Measurements from ENCODE around the gene ATP4A. TPM values are rescaled to one million over a fixed set of nuclear protein-coding genes. Genes with fewer than 3 reads are reported as not detected.

The ATP4A gene
- total RNA-seq, 1 donor from 2014 or later: not detected

DNA sequence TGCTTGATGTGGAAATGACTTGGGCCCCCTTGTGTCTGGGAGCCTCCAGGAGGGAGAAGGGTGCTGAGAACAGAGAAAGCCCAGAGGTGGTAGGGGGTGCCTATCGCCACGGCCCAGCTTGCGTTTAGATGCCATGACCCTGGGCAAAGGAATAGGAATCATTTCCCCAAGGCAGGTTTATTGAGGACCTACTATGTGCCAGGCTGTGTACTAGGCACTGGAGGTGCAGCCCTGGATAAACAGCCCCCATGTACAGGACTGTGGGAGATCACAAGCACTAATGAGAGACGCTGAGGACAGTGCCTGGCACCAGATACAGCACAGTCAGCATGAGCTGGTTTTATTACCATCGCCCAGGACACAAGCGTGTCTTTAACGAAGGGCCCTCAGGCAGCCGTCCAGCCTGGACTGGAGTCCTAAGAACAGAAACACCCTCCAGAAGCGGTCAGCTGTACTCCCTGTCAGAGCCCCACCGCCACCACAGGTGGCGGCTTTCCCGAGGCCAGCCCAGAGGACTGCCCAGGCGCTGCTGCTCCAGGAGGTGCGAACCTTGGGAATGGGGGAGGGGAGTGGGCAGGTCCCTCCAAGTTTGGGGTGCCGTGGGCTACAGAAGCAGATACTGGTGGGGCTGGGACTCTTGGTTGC is 13.5 kb downstream of the ATP4A start:
- DNase-seq (ENCODE audit: low spot score): no peak

DNA sequence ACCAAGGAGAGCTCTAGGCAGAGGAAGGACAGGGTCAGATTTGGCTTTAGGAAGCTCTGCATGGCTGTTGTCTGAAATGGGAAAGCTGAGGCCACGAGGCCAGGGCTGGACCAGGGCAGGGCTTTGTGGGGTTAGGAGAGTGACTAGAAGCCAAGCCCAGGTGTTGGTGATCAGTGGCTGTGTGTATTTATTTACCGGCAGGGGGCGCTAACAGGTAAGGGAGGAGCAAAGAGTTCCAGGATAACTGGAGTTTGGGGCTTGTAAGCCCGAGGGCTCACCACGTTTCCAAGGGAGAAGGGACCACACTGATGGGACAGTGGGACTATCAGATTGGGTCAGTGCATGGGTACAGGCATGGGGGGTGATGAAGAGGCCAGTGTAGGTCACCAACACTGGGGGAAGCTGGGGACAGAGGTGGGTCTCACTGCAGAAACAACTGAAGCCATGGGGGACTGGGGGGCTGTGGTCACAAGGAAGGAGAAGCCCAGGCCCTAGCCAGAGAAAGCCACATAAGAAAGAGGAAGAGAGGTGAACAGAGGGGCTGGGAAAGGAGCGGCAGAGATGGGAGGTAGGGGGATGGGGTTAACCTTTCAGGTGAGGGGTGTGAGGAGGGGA is 14.2 kb downstream of the ATP4A start:
- no peak for DNase-seq (ENCODE audit: low spot score)

DNA sequence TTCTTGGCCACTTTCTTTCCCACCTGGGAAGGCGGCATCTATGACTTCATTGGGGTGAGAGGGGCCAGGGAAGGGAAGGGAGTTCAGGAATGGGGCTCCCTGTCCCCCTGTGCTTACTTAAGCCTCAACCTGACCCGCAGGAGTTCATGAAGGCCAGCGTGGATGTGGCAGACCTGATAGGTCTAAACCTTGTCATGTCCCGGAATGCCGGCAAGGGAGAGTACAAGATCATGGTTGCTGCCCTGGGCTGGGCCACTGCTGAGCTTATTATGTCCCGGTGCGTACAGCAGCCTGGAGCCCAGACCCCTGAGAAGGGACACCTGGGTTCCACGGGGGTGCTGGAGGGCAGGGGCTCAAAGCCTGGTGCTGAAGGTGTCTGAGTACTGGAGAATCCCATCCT is 16.9 kb downstream of the ATP4A start:
- DNase-seq (ENCODE audit: low spot score): no peak

DNA sequence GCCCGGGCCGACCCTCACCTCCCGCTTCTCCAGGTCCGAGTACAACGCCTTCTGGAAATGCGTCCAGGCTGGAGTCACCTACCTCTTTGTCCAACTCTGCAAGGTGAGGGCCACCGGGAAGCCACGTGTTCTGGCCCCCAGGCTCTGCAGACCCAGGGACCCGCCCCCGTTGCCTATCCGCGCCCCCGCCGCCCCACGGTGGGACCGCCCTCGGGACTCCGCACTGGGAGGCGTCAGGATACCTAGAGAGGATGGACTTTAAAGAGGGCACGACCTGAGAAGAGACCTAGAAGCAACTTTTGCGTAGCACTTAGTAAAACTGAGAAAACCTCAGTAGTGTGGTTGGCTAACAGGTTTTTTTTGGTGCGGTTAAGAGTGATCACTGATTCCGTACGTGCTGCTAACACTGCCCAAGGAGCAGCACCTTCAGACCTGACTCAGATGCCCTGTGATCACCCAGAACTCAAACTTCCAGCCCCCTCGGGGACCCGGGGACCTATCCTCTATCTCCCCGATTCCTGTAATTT is 17.5 kb downstream of the ATP4A start:
- DNase-seq (ENCODE audit: low spot score): no peak

DNA sequence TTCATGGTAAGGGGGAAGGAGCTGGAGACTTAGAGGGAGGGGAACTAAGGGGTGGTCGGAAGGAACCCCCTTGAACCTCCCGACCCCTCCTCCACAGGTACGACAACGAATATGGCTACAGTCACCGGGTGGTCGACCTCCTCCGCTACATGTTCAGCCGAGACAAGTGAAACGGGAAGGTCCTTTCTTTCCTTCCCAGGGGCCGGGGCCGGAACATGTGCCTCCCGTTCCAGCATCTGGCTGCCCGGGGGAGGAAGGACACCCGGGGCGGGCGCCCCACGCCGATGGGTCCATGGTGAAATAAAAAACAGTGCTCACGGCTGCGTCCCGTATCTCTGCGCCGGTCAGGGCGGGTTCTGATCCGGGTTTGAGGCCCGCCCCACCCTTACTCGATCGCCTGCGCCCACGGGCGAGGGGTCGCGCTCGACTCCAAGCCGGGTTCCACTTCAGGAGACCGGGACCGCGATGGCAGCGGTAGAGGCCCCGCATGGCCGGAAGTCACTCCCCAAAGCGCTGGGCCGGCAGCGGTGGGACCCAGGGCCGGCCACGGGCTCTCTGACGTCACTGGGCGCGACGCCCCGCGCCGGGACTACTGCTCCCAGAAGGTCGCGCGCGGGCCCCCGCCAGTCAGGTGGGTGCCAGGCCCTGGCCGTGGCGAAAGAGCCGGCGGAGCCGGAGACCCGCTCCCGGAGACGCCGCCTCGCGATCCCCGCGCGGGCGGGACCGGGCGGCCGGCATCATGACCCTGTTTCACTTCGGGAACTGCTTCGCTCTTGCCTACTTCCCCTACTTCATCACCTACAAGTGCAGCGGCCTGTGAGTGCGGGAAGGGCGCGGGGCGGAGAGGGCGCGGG is 18.2 kb downstream of the ATP4A start, which contains the start of gene TMEM147:
TMEM147 (plus strand) TSS at position 626 of the 854 bp plus-strand sequence; CDS start at position 740, 114 bp downstream.
- peak; percentile 97 for DNase-seq (ENCODE audit: low spot score)

DNA sequence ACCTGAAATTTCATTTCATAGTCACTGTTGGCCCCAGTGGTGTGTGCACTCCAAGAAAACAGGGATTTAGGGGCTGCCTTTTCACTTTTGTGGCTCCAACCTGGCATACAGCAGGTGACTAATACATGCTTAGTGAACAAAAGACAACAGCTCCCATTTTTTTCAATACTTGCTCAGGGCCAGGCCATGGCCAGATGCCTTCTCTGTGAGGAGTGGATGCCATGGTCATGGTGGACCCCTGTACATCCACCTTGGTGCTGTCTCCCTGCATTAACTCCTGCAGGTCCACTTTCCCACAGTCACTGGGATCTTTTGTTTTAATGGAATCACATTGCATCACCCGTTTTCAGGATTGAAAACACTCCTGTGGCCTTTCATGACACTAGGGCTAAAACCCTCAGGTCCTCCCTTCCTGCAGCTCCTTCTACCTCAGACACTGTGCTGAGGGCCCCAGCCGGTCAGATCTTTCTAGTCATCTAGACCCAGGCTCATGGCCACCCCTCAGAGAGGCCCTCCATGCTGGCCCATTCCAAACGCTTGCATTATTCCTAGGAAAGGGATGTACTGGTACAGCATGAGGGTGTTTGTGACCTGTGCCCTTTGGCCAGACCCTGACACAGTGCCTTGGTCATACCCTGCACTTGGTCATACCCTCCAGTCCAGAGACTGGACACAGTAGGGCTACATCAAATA is 19.2 kb downstream of the ATP4A start:
- no peak for DNase-seq (ENCODE audit: low spot score)

DNA sequence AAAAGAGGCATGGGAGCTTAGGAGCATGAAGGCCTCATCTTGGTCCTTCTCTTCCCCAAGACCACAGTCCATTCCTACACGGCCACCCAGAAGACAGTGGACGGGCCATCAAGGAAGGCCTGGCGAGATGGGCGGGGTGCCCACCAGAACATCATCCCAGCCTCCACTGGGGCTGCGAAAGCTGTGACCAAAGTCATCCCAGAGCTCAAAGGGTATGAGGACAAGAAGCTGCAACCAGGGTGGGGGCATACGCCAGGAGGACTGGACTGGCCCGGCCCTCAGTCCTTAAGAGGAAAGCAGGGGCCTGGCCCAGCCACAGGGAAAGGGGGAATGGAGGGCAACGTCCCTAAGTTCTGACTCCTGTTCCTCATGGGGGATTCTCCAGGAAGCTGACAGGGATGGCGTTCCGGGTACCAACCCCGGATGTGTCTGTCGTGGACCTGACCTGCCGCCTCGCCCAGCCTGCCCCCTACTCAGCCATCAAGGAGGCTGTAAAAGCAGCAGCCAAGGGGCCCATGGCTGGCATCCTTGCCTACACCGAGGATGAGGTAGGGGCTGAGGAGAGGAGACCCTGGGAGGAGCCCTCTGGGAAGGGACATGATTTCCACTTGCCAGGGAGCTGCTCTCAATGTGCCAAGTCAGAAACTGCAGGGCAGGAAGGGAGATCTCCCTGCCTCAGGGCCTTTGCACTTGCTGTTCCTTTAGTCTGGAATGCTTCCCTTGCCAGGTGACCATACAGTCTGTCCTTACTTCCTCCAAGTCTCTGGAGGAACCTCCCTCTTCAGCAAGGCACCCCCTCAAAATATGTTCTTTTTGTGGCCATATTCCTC is 20.0 kb downstream of the ATP4A start:
- no peak for DNase-seq (ENCODE audit: low spot score)

DNA sequence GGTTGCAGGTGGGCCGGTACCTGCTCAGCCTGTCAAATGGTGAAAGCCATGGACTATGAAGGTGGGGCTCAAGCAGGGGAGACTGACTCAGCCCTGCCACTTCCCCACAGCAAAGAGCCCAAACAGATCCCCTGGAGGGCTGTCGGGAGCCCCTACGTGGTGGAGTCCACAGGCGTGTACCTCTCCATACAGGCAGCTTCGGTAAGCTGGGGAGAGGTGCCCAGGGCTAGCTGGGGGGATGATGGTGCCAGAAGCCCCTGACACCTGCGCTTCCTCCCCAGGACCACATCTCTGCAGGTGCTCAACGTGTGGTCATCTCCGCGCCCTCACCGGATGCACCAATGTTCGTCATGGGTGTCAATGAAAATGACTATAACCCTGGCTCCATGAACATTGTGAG is 21.2 kb downstream of the ATP4A start:
- no peak for DNase-seq (ENCODE audit: low spot score)

DNA sequence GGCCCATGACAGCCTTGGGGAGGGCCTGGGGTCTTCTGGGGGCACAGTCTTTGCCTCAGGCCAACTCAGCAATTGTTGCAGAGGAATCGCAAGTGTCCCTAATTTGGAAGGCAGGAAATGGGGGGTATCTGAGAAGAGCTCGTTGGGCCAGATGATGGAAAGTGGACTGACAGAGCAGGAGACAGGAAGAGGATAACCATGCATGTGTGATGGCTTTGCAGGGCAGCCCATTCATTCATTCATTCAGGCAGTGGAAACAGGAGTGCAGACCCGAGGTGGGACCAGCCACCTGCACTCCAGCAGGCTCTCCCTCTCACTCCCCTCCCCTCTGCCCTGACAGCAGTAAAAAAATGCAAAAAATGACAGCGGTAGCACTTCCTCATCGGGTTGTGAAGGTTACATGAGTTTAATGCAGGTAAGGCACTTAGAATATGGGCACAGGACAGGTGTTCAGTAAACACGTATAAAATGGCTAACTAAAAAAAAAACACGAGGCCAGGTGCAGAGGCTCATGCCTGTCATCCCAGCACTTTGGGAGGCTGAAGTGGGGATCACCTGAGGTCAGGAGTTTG is 23.0 kb downstream of the ATP4A start:
- DNase-seq (ENCODE audit: low spot score): no peak

DNA sequence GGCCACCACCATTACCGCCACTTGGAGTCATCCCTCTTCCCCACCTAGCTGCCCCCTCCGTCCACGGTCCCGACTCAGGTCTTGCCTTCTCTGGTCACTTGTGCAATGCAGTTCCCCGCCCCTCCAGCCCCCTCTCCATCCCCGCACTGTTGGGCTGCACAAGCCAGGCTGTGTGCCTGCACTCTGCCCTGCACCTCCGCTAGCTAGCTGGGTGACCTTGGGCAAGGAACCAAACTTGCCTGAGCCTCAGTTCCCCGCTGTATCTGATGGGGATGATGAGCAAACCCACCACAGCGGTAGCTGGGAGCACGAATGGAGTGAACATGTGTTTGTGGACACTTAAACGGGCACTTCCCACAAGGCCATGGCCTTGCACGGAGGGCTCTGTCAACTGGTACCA is 23.6 kb downstream of the ATP4A start:
- DNase-seq (ENCODE audit: low spot score): no peak

DNA sequence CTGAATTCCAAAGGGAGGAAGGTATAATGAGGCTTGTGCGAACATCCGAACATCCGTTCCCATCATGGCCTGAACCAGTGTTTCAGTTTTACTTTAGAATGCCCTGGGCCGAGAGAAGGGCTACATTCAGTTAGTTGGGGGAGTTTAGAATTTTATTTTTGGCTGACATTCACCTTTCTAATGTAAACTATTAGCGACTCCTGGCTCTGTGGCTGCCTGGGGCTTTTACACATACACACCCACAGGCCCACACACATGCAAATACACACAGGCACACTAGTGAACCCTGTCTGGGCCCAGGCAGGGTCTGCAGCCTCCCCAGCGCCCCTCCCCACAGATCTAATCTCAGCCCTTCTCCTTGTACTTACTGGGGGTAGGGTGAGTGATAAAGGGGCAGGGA is 24.1 kb downstream of the ATP4A start:
- no peak for DNase-seq (ENCODE audit: low spot score)

DNA sequence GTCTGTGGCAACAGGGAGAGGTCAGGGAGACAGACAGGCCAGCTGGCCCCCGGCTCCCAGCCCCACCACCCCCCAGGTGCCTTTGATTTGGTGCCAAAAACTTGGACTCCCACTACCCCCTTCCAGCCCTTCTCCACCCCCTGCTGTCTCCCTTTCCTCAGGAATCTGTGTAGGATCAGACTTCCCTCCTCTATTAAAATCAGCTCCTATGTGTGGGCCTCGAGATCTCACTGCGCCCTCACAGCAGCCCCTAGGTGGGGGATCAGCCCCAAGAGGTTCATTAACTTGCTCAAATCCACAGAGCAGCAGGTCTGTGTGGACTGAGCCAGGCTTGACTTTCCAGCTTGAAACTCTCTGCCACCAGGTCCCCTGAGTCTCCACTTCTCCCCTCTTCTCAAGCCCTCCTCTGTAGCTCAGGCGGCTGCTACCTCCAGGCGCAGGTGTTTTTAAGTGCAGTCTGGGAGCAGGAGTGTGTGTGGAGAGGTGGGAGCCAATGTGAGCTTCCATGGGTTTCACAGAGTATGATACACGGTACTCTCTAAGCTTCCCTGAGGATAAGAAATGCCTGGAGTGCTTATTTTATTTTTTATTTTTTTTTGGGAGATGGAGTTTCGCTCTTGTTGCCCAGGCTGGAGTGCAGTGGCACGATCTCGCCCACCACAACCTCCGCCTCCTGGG is 28.5 kb downstream of the ATP4A start:
- no peak for DNase-seq (ENCODE audit: low spot score)

DNA sequence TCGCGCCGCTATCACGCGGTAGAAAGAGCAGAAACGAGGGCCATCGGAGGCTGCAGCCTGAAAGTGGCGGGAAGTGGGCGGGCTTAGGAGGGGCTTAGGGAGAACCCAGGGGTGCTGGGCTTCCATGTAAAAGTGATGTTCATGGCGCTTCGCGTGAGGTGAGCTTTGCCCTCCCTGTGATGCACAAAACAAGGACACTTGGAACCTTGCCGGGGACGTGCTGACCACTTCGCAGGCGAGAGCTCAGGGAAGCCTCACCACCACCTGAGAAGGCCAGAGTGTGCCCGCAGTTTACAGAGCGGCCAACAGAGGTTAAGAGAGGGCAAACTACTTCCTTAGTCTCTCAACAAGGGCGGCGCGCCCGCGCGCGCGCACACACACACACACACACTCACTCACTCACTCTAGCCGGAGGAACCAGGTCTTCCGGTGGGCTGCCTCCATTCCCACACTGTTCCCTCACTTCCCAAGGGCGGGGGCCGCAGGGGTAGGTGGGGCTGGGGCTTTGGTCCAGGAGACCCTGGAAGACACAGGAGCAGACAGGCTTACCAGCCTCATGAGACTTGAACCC is 29.6 kb downstream of the ATP4A start:
- DNase-seq (ENCODE audit: low spot score): no peak

DNA sequence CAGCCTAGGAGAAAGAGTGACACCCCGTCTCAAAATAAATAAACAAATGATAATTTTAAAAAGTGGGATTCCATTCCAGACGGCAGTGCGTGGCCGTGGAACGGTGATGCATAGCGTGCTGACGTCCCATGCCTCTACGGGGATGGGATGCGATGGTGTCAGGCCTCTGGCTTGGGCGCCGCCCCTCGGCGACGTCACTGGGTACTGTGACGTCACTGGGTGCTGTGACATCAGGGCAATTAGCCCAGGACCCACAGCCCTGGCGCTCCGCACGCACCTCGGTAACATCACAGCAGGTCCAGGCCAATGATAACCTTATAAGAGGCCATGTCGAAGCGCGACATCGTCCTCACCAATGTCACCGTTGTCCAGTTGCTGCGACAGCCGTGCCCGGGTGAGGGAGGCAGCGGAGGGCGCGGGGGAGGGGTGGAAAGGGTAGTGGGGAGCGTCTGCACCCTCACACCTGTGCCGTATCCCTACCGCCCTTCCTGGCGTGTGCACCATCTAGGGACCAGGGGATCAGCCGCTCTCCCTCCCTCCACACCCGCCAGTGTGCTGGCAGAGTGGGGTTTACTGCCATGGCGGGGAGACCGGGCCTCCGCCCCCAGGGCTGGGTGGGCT is 30.1 kb downstream of the ATP4A start, which contains the start of gene GAPDHS:
GAPDHS (plus strand) TSS at position 256 of the 621 bp plus-strand sequence; CDS start at position 328, 72 bp downstream.
- DNase-seq (ENCODE audit: low spot score): no peak

DNA sequence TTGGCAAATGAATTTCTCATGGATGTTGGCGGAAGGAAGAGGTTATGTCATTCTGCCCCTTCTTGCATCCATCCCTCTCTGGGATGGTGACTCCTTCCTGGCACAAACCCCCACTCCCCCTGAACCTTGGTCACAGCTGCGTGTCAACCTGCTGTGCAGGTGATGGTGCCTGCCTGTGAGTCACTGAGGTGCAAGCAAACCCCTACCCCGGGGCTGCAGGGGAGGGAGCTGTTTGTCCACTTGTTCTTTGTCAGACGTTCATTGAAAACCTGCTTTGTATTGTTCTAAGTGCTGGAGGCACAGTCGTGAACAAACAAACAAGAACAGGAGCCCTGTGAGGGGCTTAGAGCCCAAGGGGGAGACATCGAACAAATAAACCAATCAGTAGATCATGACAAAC is 32.2 kb downstream of the ATP4A start:
- no peak for DNase-seq (ENCODE audit: low spot score)

DNA sequence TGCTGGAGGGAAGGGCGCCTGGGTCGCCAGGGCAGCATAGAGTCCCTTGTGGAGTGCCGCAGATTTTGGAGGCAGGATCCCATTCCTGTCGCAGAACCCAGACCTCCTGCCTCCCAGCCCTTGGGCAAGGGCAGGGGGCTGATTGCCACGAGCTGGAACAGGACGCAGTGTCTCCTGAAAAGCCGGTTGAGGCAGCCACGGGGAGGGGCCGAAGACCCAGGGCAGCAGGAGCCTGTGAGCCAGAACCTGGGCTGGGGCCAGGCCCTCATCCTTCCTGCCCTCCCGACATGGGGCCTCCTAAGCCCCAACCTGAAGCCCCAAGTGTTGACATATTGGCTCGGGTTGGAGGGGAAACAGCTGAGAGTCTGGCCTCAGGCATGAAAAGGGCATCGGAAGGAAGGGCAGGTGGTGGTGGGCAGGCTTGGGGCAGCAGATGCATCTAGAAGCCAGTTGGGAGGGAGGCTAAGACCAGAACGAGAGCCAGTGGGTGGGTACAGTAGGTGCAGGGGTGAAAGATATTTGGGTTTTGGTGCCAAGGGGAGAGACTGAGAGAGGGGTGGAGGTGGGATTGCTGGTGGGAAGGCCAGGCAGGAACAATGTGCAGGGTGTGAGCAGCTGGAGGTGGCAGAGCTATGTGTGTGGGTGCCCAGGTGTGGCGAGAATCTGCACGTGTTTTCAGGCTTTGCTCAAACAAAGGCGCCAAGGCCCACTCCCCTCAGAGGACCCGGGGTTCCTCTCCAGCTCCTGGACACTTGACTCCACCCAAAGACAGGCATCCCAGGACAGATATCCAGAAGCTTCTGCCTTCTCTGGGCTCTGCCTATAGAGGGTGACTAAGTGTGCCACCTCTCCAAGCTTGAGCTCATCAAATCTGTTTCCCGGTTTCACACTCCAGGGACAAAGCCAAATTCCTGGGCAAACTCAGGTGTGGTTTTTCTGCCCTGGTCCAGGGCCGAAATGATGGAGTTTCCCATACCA is 33.9 kb downstream of the ATP4A start:
- no peak for DNase-seq (ENCODE audit: low spot score)
